H9 (cell line): ENCODE data around the gene ACAT1. TPM values are rescaled to one million over a fixed set of nuclear protein-coding genes. Genes with fewer than 3 reads are reported as not detected.
A peak's percentile ranks its signal among the peaks of the same experiment; 100 is the strongest.

ENCODE experiments used
- DNase-seq: peaks from one replicate; pipeline ENCODE4 v3.0.0-alpha.2; 2017
- H2AFZ ChIP-seq: one replicate; pipeline ENCODE4 v1.6.1; 2013; ENCODE audit warnings: mild to moderate bottlenecking, low read length, control low read depth, moderate library complexity
- H2AK5ac ChIP-seq: 2 replicates; pipeline ENCODE4 v1.6.1; 2013; ENCODE audit warnings: low read length, control low read depth, mixed read lengths; ENCODE audit not compliant: insufficient read length
- H2BK120ac ChIP-seq: one replicate; pipeline ENCODE4 v1.6.1; 2013; ENCODE audit warnings: low read depth, mild to moderate bottlenecking, low read length, control low read depth, inconsistent platforms; ENCODE audit not compliant: poor library complexity, severe bottlenecking
- H2BK12ac ChIP-seq: 2 replicates; pipeline ENCODE4 v1.6.1; 2013; ENCODE audit warnings: low read length, control low read depth, mixed read lengths, low read depth; ENCODE audit not compliant: insufficient read length
- H2BK15ac ChIP-seq: 2 replicates; pipeline ENCODE4 v1.6.1; 2013; ENCODE audit warnings: low read depth, low read length, control low read depth
- H2BK20ac ChIP-seq: one replicate; pipeline ENCODE4 v1.6.1; 2013; ENCODE audit warnings: low read depth, mild to moderate bottlenecking, low read length, control low read depth, inconsistent platforms; ENCODE audit not compliant: poor library complexity, severe bottlenecking
- H2BK5ac ChIP-seq: 2 replicates; pipeline ENCODE4 v1.6.1; 2013; ENCODE audit warnings: low read length, control low read depth, mixed read lengths; ENCODE audit not compliant: insufficient read length
- H3K14ac ChIP-seq: 2 replicates; pipeline ENCODE4 v1.6.1; 2013; ENCODE audit warnings: low read length, control low read depth; ENCODE audit not compliant: insufficient read depth
- H3K18ac ChIP-seq: 2 replicates; pipeline ENCODE4 v1.6.1; 2013; ENCODE audit warnings: low read depth, mild to moderate bottlenecking, mixed read lengths, low read length, control low read depth; ENCODE audit not compliant: insufficient read length
- H3K23ac ChIP-seq: 2 replicates; pipeline ENCODE4 v1.6.1; 2013; ENCODE audit warnings: low read length, control low read depth, mixed read lengths, low read depth; ENCODE audit not compliant: insufficient read length
- H3K23me2 ChIP-seq: 2 replicates; pipeline ENCODE4 v1.6.1; 2013; ENCODE audit warnings: low read depth, mild to moderate bottlenecking, mixed read lengths, low read length, control low read depth; ENCODE audit not compliant: insufficient read length, poor library complexity, severe bottlenecking
- H3K27ac ChIP-seq: 2 replicates; pipeline ENCODE4 v1.5.1; 2013; ENCODE audit warnings: low read length, control low read depth, mixed read lengths, low read depth; ENCODE audit not compliant: insufficient read length
- H3K27me3 ChIP-seq: 2 replicates; pipeline ENCODE4 v1.6.1; 2013; ENCODE audit warnings: low read length, control low read depth, inconsistent platforms; ENCODE audit not compliant: insufficient read depth
- H3K4ac ChIP-seq: 2 replicates; pipeline ENCODE4 v1.6.1; 2013; ENCODE audit warnings: low read depth, mild to moderate bottlenecking, control low read depth, inconsistent platforms, low read length, moderate library complexity
- H3K4me1 ChIP-seq: 2 replicates; pipeline ENCODE4 v1.6.1; 2013; ENCODE audit warnings: low read length, control low read depth, inconsistent platforms; ENCODE audit not compliant: insufficient read depth
- H3K4me2 ChIP-seq: 2 replicates; pipeline ENCODE4 v1.6.1; 2013; ENCODE audit warnings: low read length, control low read depth, mixed read lengths; ENCODE audit not compliant: insufficient read length, insufficient read depth
- H3K56ac ChIP-seq: 2 replicates; pipeline ENCODE4 v1.6.1; 2013; ENCODE audit warnings: low read depth, mild to moderate bottlenecking, mixed read lengths, low read length, control low read depth; ENCODE audit not compliant: insufficient read length
- H3K79me1 ChIP-seq: 2 replicates; pipeline ENCODE4 v1.6.1; 2013; ENCODE audit warnings: low read depth, mild to moderate bottlenecking, moderate library complexity, low read length, control low read depth, inconsistent platforms; ENCODE audit not compliant: insufficient read depth, poor library complexity, severe bottlenecking
- H3K79me2 ChIP-seq: 2 replicates; pipeline ENCODE4 v1.6.1; 2013; ENCODE audit warnings: low read length, control low read depth, inconsistent platforms; ENCODE audit not compliant: insufficient read depth
- H3K9ac ChIP-seq: 2 replicates; pipeline ENCODE4 v1.6.1; 2013; ENCODE audit warnings: low read length, control low read depth, mixed read lengths; ENCODE audit not compliant: insufficient read length; ENCODE audit errors: extremely low read depth
- H3K9me3 ChIP-seq: one replicate; pipeline ENCODE4 v1.6.1; 2013; ENCODE audit warnings: low read depth, low read length, inconsistent platforms; ENCODE audit not compliant: control insufficient read depth
- H3T11ph ChIP-seq: one replicate; pipeline ENCODE4 v1.6.1; 2013; ENCODE audit warnings: mild to moderate bottlenecking, low read length, control low read depth, inconsistent platforms
- H4K20me1 ChIP-seq: one replicate; pipeline ENCODE4 v1.6.1; 2013; ENCODE audit not compliant: control insufficient read depth, insufficient read length, insufficient read depth
- H4K5ac ChIP-seq: 2 replicates; pipeline ENCODE4 v1.6.1; 2013; ENCODE audit warnings: low read depth, mild to moderate bottlenecking, mixed read lengths, low read length, control low read depth; ENCODE audit not compliant: insufficient read length
- H4K8ac ChIP-seq: replicated peaks from 2 replicates; pipeline ENCODE4 v1.6.1; 2013; ENCODE audit warnings: low read length, control low read depth, mixed read lengths, low read depth; ENCODE audit not compliant: insufficient read length
- H4K91ac ChIP-seq: 2 replicates; pipeline ENCODE4 v1.6.1; 2013; ENCODE audit warnings: low read depth, mild to moderate bottlenecking, moderate library complexity, mixed read lengths, low read length, control low read depth; ENCODE audit not compliant: insufficient read length
- H3K27ac Mint-ChIP-seq, 3 experiments: 2 replicates in 2 of 3; 3 replicates in 1 of 3; pipeline ENCODE4 v1.8.0; 2020 to 2021; ENCODE audit warnings: mixed read lengths in 3 of 3, mild to moderate bottlenecking in 1 of 3, moderate library complexity in 1 of 3
- H3K27me3 Mint-ChIP-seq: 2 replicates; pipeline ENCODE4 v1.8.0; 2021; ENCODE audit warnings: low read depth, mild to moderate bottlenecking, moderate library complexity, mixed read lengths
- H3K36me3 Mint-ChIP-seq, 3 experiments: 2 replicates in 2 of 3; 3 replicates in 1 of 3; pipeline ENCODE4 v1.8.0; 2020 to 2021; ENCODE audit warnings: low read depth in 3 of 3, mixed read lengths in 3 of 3; ENCODE audit not compliant: insufficient read depth in 1 of 3
- H3K4me1 Mint-ChIP-seq, 2 experiments: 2 replicates each; pipeline ENCODE4 v1.8.0; 2020; ENCODE audit warnings: mixed read lengths in 2 of 2
- H3K4me3 Mint-ChIP-seq, 2 experiments: 2 replicates in 1 of 2; 3 replicates in 1 of 2; pipeline ENCODE4 v1.8.0; 2020 to 2021; ENCODE audit warnings: mild to moderate bottlenecking in 2 of 2, mixed read lengths in 2 of 2, moderate library complexity in 1 of 2
- H3K9me3 Mint-ChIP-seq, 2 experiments: 2 replicates in 1 of 2; 3 replicates in 1 of 2; pipeline ENCODE4 v1.8.0; 2020; ENCODE audit warnings: mild to moderate bottlenecking in 2 of 2, mixed read lengths in 2 of 2, moderate library complexity in 1 of 2
- WGBS: extraction: QIAGEN DNeasy Blood & Tissue Kit; methylation state at CpG from one replicate; pipeline ENCODE4 v1.1.7; 2013; ENCODE audit warnings: missing lambda C conversion rate, low lambda C conversion rate, mixed read lengths; ENCODE audit not compliant: insufficient read length; ENCODE audit errors: extremely low coverage; 5-methylcytosine and 5-hydroxymethylcytosine counted together
- total RNA-seq: library from RNA; stranded (reverse); gene quantifications from 2 replicates; pipeline ENCODE4 v1.2.1, GENCODE V29; 2021
- TF ChIP-seq, protein P1 (sequence below): fragments of 200-600 bp; sonication (generic); conservative IDR thresholded peaks from 3 replicates; pipeline ENCODE4 v1.8.0; 2021; ENCODE audit warnings: antibody characterized with exemption, mild to moderate bottlenecking

ACAT1 gene
- total RNA-seq, 1 experiment from 2014 or later: 39.1 TPM

DNA sequence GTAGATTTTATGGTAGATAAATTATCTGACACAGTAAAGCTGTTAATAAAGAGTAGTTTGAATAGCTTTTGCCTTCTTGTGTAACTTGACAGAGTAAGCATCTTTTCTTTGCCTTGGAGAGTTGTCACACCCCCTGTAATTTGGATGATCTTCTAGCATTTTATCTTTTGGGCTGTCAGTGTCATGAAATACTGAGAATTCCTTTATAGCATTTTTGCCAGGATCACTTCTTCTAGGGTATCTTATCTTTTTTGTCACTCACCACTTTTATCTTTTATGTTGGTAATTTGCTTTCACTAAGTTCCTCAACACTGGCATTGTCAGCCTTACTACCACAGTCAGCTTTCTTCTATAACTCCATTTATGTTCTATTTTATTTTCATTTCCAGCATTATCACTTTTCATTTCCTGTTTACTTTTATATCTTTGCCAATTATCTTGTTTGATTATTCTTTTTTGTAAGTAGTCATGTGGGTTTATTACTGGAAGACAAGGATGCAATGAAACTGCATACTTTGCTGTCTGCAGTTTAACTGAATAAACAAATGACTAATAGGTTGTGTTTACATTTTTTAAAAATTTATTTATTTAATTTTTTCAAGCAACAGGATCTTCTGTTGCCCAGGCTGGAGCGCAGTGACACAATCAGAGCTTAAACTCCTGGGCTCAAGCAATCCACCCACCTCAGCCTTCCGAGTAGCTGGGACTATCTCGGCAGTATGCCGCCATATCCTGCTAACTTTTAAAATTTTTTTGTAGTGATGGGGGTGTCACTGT lies 28.1 kb upstream of the ACAT1 start:
- no peaks in the 10 kb centered on the region for H3K4me1 ChIP-seq
- no peak overlapping the region for H2BK20ac ChIP-seq
- H2AFZ ChIP-seq: no peak overlapping the region
- Mint-ChIP-seq H3K9me3 (no peaks in the 10 kb centered on the region), H3K27me3 (no peaks in the 10 kb centered on the region), H3K27ac (peak overlapping the region in 1 of 3 experiments; percentile 68; a peak in 1 of 7 replicates), H3K4me1 (peaks cover 0 to 4% of the 10 kb centered on the region in 2 experiments; a peak in 1 of 4 replicates), H3K4me3 (no peak overlapping the region), H3K36me3 (peaks cover 11 to 51% (median 45%) of the 10 kb centered on the region in 3 experiments)
- no peaks in the 10 kb centered on the region for H4K20me1 ChIP-seq
- no peaks in the 10 kb centered on the region for H3K79me1 ChIP-seq
- WGBS: no CpG with 5 or more reads among the region's 4 CpGs
- no peak overlapping the region for H3K4ac ChIP-seq
- no peak overlapping the region for H3K56ac ChIP-seq
- H3T11ph ChIP-seq: no peak overlapping the region
- H2BK5ac ChIP-seq: no peak overlapping the region
- H4K8ac ChIP-seq: no peak overlapping the region
- H3K9ac ChIP-seq: no peak overlapping the region
- H3K14ac ChIP-seq: no peak overlapping the region
- H3K27ac ChIP-seq: no peak overlapping the region
- no peaks in the 10 kb centered on the region for H3K27me3 ChIP-seq
- no peak overlapping the region for H4K91ac ChIP-seq
- H3K23ac ChIP-seq: no peak overlapping the region
- no peak overlapping the region for H4K5ac ChIP-seq
- H3K23me2 ChIP-seq: no peaks in the 10 kb centered on the region
- no peak overlapping the region for H2BK15ac ChIP-seq
- no peak overlapping the region for H3K18ac ChIP-seq
- no peak for DNase-seq
- H2AK5ac ChIP-seq: no peak overlapping the region
- H2BK12ac ChIP-seq: no peak overlapping the region
- TF ChIP-seq, protein P1, sequence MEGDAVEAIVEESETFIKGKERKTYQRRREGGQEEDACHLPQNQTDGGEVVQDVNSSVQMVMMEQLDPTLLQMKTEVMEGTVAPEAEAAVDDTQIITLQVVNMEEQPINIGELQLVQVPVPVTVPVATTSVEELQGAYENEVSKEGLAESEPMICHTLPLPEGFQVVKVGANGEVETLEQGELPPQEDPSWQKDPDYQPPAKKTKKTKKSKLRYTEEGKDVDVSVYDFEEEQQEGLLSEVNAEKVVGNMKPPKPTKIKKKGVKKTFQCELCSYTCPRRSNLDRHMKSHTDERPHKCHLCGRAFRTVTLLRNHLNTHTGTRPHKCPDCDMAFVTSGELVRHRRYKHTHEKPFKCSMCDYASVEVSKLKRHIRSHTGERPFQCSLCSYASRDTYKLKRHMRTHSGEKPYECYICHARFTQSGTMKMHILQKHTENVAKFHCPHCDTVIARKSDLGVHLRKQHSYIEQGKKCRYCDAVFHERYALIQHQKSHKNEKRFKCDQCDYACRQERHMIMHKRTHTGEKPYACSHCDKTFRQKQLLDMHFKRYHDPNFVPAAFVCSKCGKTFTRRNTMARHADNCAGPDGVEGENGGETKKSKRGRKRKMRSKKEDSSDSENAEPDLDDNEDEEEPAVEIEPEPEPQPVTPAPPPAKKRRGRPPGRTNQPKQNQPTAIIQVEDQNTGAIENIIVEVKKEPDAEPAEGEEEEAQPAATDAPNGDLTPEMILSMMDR: no peak
- H3K9me3 ChIP-seq: no peaks in the 10 kb centered on the region
- H2BK120ac ChIP-seq: no peak overlapping the region
- no peaks in the 10 kb centered on the region for H3K79me2 ChIP-seq
- no peak overlapping the region for H3K4me2 ChIP-seq
